ENCODE data around the gene RLN1.
A peak's percentile ranks its signal among the peaks of the same experiment; 100 is the strongest.

DNA sequence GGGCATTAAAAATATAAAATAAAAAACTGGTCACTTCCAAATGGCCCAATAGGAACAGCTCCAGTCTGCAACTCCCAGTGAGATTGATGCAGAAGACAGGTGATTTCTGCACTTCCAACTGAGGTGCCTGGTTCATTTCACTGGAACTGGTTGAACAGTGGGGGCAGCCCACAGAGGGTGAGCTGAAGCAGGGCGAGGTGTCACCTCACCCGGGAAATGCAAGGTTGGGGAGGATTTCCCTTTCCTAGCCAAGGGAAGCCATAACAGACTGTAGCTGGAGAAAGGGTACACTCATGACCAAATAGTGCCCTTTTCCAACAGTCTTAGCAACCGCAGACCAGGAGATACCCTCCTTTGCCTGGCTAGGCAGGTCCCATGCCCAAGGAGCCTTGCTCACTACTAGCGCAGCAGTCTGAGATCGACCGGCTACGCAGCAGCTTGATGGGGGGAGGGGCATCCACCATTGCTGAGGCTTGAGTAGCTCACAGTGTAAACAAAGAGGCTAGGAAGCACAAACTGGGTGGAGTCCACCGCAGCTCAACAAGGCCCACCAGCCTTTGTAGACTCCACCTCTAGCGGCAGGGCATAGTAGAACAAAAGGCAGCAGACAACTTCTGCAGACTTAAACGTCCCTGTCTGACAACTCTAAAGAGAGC is 12.7 kb downstream of the RLN1 start:
- TF ChIP-seq, protein P1, sequence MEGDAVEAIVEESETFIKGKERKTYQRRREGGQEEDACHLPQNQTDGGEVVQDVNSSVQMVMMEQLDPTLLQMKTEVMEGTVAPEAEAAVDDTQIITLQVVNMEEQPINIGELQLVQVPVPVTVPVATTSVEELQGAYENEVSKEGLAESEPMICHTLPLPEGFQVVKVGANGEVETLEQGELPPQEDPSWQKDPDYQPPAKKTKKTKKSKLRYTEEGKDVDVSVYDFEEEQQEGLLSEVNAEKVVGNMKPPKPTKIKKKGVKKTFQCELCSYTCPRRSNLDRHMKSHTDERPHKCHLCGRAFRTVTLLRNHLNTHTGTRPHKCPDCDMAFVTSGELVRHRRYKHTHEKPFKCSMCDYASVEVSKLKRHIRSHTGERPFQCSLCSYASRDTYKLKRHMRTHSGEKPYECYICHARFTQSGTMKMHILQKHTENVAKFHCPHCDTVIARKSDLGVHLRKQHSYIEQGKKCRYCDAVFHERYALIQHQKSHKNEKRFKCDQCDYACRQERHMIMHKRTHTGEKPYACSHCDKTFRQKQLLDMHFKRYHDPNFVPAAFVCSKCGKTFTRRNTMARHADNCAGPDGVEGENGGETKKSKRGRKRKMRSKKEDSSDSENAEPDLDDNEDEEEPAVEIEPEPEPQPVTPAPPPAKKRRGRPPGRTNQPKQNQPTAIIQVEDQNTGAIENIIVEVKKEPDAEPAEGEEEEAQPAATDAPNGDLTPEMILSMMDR (conservative IDR thresholded peaks at IDR 0.05; ENCODE audit: low read depth in 2 of 2): no peak
- TF ChIP-seq EZH2phosphoT487 (IDR thresholded peaks at IDR 0.05; ENCODE audit: unreplicated experiment) (no peak), STAT1 (IDR thresholded peaks at IDR 0.05; ENCODE audit: unreplicated experiment) (no peak), POLR2AphosphoS5 (IDR thresholded peaks at IDR 0.05; ENCODE audit: low read depth) (no peak), EZH2 (IDR thresholded peaks at IDR 0.05; ENCODE audit: low read depth, unreplicated experiment) (no peak), ZNF114 (CRISPR knock-in tag; IDR thresholded peaks at IDR 0.05) (no peak), JUNB (IDR thresholded peaks at IDR 0.05; ENCODE audit: unreplicated experiment) (no peak)
- TF ChIP-seq, protein P2, sequence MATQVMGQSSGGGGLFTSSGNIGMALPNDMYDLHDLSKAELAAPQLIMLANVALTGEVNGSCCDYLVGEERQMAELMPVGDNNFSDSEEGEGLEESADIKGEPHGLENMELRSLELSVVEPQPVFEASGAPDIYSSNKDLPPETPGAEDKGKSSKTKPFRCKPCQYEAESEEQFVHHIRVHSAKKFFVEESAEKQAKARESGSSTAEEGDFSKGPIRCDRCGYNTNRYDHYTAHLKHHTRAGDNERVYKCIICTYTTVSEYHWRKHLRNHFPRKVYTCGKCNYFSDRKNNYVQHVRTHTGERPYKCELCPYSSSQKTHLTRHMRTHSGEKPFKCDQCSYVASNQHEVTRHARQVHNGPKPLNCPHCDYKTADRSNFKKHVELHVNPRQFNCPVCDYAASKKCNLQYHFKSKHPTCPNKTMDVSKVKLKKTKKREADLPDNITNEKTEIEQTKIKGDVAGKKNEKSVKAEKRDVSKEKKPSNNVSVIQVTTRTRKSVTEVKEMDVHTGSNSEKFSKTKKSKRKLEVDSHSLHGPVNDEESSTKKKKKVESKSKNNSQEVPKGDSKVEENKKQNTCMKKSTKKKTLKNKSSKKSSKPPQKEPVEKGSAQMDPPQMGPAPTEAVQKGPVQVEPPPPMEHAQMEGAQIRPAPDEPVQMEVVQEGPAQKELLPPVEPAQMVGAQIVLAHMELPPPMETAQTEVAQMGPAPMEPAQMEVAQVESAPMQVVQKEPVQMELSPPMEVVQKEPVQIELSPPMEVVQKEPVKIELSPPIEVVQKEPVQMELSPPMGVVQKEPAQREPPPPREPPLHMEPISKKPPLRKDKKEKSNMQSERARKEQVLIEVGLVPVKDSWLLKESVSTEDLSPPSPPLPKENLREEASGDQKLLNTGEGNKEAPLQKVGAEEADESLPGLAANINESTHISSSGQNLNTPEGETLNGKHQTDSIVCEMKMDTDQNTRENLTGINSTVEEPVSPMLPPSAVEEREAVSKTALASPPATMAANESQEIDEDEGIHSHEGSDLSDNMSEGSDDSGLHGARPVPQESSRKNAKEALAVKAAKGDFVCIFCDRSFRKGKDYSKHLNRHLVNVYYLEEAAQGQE (IDR thresholded peaks at IDR 0.05; ENCODE audit: unreplicated experiment): no peak
- TF ChIP-seq, protein P3, sequence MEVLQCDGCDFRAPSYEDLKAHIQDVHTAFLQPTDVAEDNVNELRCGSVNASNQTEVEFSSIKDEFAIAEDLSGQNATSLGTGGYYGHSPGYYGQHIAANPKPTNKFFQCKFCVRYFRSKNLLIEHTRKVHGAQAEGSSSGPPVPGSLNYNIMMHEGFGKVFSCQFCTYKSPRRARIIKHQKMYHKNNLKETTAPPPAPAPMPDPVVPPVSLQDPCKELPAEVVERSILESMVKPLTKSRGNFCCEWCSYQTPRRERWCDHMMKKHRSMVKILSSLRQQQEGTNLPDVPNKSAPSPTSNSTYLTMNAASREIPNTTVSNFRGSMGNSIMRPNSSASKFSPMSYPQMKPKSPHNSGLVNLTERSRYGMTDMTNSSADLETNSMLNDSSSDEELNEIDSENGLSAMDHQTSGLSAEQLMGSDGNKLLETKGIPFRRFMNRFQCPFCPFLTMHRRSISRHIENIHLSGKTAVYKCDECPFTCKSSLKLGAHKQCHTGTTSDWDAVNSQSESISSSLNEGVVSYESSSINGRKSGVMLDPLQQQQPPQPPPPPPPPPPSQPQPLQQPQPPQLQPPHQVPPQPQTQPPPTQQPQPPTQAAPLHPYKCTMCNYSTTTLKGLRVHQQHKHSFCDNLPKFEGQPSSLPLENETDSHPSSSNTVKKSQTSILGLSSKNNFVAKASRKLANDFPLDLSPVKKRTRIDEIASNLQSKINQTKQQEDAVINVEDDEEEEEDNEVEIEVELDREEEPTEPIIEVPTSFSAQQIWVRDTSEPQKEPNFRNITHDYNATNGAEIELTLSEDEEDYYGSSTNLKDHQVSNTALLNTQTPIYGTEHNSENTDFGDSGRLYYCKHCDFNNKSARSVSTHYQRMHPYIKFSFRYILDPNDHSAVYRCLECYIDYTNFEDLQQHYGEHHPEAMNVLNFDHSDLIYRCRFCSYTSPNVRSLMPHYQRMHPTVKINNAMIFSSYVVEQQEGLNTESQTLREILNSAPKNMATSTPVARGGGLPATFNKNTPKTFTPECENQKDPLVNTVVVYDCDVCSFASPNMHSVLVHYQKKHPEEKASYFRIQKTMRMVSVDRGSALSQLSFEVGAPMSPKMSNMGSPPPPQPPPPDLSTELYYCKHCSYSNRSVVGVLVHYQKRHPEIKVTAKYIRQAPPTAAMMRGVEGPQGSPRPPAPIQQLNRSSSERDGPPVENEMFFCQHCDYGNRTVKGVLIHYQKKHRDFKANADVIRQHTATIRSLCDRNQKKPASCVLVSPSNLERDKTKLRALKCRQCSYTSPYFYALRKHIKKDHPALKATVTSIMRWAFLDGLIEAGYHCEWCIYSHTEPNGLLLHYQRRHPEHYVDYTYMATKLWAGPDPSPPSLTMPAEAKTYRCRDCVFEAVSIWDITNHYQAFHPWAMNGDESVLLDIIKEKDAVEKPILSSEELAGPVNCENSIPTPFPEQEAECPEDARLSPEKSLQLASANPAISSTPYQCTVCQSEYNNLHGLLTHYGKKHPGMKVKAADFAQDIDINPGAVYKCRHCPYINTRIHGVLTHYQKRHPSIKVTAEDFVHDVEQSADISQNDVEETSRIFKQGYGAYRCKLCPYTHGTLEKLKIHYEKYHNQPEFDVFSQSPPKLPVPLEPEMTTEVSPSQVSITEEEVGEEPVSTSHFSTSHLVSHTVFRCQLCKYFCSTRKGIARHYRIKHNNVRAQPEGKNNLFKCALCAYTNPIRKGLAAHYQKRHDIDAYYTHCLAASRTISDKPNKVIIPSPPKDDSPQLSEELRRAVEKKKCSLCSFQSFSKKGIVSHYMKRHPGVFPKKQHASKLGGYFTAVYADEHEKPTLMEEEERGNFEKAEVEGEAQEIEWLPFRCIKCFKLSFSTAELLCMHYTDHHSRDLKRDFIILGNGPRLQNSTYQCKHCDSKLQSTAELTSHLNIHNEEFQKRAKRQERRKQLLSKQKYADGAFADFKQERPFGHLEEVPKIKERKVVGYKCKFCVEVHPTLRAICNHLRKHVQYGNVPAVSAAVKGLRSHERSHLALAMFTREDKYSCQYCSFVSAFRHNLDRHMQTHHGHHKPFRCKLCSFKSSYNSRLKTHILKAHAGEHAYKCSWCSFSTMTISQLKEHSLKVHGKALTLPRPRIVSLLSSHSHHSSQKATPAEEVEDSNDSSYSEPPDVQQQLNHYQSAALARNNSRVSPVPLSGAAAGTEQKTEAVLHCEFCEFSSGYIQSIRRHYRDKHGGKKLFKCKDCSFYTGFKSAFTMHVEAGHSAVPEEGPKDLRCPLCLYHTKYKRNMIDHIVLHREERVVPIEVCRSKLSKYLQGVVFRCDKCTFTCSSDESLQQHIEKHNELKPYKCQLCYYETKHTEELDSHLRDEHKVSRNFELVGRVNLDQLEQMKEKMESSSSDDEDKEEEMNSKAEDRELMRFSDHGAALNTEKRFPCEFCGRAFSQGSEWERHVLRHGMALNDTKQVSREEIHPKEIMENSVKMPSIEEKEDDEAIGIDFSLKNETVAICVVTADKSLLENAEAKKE (CRISPR knock-in tag; IDR thresholded peaks at IDR 0.05): peak; percentile 73
- TF ChIP-seq, protein P4, sequence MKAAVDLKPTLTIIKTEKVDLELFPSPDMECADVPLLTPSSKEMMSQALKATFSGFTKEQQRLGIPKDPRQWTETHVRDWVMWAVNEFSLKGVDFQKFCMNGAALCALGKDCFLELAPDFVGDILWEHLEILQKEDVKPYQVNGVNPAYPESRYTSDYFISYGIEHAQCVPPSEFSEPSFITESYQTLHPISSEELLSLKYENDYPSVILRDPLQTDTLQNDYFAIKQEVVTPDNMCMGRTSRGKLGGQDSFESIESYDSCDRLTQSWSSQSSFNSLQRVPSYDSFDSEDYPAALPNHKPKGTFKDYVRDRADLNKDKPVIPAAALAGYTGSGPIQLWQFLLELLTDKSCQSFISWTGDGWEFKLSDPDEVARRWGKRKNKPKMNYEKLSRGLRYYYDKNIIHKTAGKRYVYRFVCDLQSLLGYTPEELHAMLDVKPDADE (IDR thresholded peaks at IDR 0.05): no peak
